H1 (cell line): ENCODE measurements around the gene SUSD6. TPM values are rescaled to one million over a fixed set of nuclear protein-coding genes. Genes with fewer than 3 reads are reported as not detected.

Experiments
- CBX5 ChIP-seq: fragments of 300-800, 300-1000 bp; sonication (generic); IDR thresholded peaks from 2 replicates; pipeline ENCODE4 v1.7.1; 2016; ENCODE audit warnings: antibody characterized with exemption, low read length, low read depth
- GTF2F1 ChIP-seq: IDR thresholded peaks from 2 replicates; pipeline ENCODE4 v1.6.1; 2012; ENCODE audit warnings: low read depth, low read length, improper control_type of control experiment, borderline replicate concordance
- JUND ChIP-seq: IDR thresholded peaks from 2 replicates; pipeline ENCODE4 v1.6.1; 2011; ENCODE audit warnings: mild to moderate bottlenecking, improper control_type of control experiment, low read length
- KDM1A ChIP-seq: fragments of 200-600, 300-600 bp; sonication (generic); IDR thresholded peaks from 2 replicates; pipeline ENCODE4 v1.7.1; 2016; ENCODE audit warnings: mild to moderate bottlenecking, low read length, borderline replicate concordance
- RNF2 ChIP-seq: fragments of 200-900, 300-1000 bp; sonication (generic); IDR thresholded peaks from 2 replicates; pipeline ENCODE4 v1.7.1; 2016; ENCODE audit warnings: borderline replicate concordance, low read depth, mild to moderate bottlenecking, antibody characterized with exemption, low read length; ENCODE audit not compliant: poor library complexity, severe bottlenecking; ENCODE audit errors: missing control alignments
- SIX5 ChIP-seq: IDR thresholded peaks from 2 replicates; pipeline ENCODE4 v1.6.1; 2011; ENCODE audit warnings: mild to moderate bottlenecking, low read depth, low read length
- SP1 ChIP-seq: IDR thresholded peaks from 2 replicates; pipeline ENCODE4 v1.6.1; 2011; ENCODE audit warnings: low read depth, low read length
- TCF12 ChIP-seq: IDR thresholded peaks from 2 replicates; pipeline ENCODE4 v1.6.1; 2011; ENCODE audit warnings: low read depth, mild to moderate bottlenecking, low read length
- polyA plus RNA-seq, 7 experiments: library from polyadenylated mRNA; depleted of rRNA in 3 of 7; stranded (reverse) in 5 of 7; unstranded in 2 of 7; fragments of >200 nt in 5 of 7; fragments of 200-250 nt in 2 of 7; gene quantifications; 1 replicate in 5 of 7; 2 replicates in 1 of 7; 4 replicates in 1 of 7; pipeline versions ENCODE4 v1.2.1 to v1.2.3, GENCODE V29; 2011 to 2013; ENCODE audit warnings: missing spikeins in 2 of 7, mixed read lengths in 2 of 7
- total RNA-seq: library from RNA; stranded (reverse); fragmentation: NEBNext Ultra II Directional; extraction: Animal tissue kit (Norgen Biotek cat#: 25700); gene quantifications from 2 replicates; pipeline ENCODE4 v1.2.1, GENCODE V29; 2021
- TF ChIP-seq, protein P1 (sequence below): fragments of 300-600 bp; sonication (generic); IDR thresholded peaks from 2 replicates; pipeline ENCODE4 v1.7.1; 2012; ENCODE audit warnings: low read length, moderate library complexity, mild to moderate bottlenecking, inconsistent platforms; ENCODE audit not compliant: insufficient replicate concordance

SUSD6 gene
- total and polyA plus RNA-seq, 2 of the 8 experiments (the other 6 are each of a cell fraction or from before 2014, with no cell fraction given): 3.0 to 3.8 TPM

DNA sequence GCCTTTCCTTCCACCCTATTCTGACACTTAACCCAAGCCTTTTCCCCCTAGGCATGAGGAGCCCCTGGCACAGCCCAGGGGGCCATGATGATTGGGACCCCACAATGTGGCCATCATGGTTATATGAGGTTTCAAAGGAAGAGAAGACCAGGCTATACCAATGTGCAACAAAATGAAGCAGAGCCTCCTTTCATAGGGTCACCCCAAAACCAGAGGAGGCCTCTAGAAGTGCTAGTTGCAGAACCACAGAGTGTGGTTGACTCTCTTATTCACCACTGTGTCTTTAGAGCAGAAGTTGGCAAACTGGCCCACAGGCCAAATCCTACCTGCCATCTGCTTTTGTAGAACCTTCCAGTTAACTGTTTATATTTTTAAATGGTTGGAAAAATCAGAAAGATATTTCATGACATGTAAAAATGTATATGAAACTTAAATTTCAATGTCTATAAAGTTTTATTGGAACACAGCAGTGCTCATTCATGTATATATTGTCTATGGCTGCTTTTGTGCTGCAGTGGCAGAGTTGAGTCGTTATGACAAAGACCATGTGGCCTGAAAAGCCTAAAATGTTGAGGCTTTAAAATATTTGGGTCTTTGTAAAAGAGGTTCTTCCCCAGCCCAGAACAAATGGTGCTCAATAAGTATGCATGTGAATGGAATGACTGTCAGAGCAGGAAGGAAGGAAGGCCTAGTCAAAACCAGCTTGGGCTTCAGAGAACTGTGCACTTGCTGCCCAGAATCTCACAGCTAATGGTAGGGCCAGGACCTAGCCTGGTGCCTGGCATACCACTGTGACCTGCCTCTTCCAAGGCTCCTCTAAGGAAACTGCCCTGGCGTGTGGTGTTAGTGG lies 49.2 kb downstream of the SUSD6 start (continued):
- TF ChIP-seq, protein P1, sequence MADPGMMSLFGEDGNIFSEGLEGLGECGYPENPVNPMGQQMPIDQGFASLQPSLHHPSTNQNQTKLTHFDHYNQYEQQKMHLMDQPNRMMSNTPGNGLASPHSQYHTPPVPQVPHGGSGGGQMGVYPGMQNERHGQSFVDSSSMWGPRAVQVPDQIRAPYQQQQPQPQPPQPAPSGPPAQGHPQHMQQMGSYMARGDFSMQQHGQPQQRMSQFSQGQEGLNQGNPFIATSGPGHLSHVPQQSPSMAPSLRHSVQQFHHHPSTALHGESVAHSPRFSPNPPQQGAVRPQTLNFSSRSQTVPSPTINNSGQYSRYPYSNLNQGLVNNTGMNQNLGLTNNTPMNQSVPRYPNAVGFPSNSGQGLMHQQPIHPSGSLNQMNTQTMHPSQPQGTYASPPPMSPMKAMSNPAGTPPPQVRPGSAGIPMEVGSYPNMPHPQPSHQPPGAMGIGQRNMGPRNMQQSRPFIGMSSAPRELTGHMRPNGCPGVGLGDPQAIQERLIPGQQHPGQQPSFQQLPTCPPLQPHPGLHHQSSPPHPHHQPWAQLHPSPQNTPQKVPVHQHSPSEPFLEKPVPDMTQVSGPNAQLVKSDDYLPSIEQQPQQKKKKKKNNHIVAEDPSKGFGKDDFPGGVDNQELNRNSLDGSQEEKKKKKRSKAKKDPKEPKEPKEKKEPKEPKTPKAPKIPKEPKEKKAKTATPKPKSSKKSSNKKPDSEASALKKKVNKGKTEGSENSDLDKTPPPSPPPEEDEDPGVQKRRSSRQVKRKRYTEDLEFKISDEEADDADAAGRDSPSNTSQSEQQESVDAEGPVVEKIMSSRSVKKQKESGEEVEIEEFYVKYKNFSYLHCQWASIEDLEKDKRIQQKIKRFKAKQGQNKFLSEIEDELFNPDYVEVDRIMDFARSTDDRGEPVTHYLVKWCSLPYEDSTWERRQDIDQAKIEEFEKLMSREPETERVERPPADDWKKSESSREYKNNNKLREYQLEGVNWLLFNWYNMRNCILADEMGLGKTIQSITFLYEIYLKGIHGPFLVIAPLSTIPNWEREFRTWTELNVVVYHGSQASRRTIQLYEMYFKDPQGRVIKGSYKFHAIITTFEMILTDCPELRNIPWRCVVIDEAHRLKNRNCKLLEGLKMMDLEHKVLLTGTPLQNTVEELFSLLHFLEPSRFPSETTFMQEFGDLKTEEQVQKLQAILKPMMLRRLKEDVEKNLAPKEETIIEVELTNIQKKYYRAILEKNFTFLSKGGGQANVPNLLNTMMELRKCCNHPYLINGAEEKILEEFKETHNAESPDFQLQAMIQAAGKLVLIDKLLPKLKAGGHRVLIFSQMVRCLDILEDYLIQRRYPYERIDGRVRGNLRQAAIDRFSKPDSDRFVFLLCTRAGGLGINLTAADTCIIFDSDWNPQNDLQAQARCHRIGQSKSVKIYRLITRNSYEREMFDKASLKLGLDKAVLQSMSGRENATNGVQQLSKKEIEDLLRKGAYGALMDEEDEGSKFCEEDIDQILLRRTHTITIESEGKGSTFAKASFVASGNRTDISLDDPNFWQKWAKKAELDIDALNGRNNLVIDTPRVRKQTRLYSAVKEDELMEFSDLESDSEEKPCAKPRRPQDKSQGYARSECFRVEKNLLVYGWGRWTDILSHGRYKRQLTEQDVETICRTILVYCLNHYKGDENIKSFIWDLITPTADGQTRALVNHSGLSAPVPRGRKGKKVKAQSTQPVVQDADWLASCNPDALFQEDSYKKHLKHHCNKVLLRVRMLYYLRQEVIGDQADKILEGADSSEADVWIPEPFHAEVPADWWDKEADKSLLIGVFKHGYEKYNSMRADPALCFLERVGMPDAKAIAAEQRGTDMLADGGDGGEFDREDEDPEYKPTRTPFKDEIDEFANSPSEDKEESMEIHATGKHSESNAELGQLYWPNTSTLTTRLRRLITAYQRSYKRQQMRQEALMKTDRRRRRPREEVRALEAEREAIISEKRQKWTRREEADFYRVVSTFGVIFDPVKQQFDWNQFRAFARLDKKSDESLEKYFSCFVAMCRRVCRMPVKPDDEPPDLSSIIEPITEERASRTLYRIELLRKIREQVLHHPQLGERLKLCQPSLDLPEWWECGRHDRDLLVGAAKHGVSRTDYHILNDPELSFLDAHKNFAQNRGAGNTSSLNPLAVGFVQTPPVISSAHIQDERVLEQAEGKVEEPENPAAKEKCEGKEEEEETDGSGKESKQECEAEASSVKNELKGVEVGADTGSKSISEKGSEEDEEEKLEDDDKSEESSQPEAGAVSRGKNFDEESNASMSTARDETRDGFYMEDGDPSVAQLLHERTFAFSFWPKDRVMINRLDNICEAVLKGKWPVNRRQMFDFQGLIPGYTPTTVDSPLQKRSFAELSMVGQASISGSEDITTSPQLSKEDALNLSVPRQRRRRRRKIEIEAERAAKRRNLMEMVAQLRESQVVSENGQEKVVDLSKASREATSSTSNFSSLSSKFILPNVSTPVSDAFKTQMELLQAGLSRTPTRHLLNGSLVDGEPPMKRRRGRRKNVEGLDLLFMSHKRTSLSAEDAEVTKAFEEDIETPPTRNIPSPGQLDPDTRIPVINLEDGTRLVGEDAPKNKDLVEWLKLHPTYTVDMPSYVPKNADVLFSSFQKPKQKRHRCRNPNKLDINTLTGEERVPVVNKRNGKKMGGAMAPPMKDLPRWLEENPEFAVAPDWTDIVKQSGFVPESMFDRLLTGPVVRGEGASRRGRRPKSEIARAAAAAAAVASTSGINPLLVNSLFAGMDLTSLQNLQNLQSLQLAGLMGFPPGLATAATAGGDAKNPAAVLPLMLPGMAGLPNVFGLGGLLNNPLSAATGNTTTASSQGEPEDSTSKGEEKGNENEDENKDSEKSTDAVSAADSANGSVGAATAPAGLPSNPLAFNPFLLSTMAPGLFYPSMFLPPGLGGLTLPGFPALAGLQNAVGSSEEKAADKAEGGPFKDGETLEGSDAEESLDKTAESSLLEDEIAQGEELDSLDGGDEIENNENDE: no peak
- no peak for TF ChIP-seq CBX5
- no peak for TF ChIP-seq GTF2F1
- no peak for TF ChIP-seq SIX5
- no peak for TF ChIP-seq RNF2
- TF ChIP-seq KDM1A: no peak
- no peak for TF ChIP-seq JUND
- TF ChIP-seq TCF12: no peak
- TF ChIP-seq SP1: no peak
